ENCODE measurements around the gene APPBP2. TPM values are rescaled to one million over a fixed set of nuclear protein-coding genes. Genes with fewer than 3 reads are reported as not detected.
A peak's percentile ranks its signal among the peaks of the same experiment; 100 is the strongest.
"Not testable (repeated sequence)": the region's sequence is repeated elsewhere in the genome, so short reads cannot be mapped to it uniquely, and the experiment has no call there.

Gene APPBP2, protein sequence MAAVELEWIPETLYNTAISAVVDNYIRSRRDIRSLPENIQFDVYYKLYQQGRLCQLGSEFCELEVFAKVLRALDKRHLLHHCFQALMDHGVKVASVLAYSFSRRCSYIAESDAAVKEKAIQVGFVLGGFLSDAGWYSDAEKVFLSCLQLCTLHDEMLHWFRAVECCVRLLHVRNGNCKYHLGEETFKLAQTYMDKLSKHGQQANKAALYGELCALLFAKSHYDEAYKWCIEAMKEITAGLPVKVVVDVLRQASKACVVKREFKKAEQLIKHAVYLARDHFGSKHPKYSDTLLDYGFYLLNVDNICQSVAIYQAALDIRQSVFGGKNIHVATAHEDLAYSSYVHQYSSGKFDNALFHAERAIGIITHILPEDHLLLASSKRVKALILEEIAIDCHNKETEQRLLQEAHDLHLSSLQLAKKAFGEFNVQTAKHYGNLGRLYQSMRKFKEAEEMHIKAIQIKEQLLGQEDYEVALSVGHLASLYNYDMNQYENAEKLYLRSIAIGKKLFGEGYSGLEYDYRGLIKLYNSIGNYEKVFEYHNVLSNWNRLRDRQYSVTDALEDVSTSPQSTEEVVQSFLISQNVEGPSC
- 36.7 and 42.4 TPM in 2 replicates for total RNA-seq (2014; rRNA removed; shearing (Covaris generic))

DNA sequence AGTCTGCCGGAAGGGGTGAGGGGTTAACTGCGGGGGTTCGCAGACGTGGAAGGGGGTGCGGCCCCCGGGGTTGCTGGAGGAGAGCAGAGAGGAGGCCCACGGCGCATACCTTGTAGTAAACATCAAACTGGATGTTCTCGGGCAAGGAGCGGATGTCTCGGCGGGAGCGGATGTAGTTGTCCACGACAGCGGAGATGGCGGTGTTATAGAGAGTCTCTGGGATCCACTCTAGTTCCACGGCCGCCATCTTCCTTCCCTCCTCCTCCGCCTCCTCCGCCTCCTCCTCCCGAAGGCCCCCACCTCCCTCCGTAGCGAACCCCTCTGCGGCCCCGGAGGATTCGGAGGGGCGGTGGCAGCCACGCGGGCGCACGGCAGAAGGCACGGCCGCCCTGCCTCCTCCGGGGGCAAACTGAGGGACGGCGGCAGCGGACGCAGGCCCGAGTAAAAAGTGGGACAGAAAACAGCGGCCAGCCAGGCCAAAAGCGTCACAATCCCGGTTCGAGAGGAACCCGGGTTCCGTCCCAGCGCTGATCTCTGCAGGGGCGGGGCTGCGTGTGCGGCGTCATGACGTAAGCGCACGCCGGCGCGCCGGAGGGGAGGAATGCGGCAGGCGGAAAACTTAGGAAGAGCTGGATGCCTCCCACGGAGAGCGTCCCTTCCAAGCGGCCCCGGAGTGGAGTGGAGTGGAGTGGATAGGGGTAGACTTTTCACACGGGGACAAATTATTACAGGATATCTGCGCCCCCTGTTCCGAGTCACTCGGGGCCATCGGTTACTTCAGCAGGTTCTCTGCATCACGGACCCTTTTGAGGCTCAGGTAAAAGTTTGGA is at the start of gene APPBP2:
Gene APPBP2 (minus strand): TSS at position 558 of the 830 bp plus-strand sequence. CDS start 311 bp downstream, at position 247.
- peak; percentile 84 for DNase-seq (ENCODE audit: low spot score)

DNA sequence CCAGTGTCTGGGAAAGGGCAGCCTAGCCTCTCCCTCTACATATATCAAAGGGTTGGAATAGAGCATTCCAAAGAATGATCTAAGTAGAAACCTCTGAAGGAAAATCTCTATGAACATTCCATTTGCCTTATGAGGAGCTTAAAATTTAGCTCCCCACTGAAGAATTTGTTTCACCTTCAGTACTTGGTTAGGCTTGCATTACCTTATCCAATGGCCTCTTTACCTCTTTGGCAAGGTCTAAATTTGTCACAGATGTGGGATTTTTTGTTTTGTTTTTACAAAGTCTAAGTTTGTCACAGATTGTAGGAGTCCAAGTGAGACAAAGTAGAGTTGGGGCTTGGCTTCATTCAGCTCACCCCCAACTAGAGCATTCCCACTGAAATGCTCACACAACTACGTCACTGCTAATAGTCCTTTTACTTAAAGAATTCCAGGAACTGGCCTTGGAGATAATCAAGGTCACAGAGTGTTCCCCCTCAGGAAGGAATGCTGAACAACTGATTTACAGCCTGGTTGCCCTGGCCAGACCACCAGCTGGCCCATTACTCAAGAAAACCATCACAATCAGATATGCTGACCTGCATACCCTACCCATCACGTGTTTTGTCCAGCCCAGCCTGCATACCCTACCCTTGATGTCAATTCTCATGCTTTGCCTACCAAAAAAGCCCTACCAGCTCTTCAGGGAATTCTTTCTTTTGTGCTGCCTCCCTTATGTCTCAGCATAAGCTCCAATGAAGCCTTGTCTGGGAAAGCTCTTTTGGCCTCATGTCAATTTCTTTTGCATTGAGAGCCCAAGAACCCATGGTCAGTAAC is 47.4 kb upstream of the APPBP2 start:
- peak; percentile 91 for DNase-seq (ENCODE audit: low spot score)

DNA sequence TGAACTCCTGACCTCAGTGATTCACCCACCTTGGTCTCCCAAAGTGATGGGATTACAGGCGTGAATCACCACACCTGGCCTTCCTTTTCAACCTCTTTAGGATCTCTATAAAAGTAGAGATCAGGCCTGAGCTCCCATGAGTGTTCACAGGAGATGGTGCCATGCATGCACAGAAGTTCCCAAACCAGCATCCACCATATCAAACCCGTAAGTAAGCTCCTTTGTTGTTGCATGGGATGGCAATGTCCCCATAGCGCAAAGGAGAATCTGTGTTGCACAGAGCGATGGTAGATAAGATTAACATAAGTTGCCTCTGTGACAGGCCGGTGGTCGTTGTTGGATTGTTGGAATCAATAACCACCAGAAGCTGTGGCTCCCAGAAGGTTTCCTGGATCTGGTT is 39.2 kb upstream of the APPBP2 start:
- DNase-seq (ENCODE audit: low spot score): no peak

DNA sequence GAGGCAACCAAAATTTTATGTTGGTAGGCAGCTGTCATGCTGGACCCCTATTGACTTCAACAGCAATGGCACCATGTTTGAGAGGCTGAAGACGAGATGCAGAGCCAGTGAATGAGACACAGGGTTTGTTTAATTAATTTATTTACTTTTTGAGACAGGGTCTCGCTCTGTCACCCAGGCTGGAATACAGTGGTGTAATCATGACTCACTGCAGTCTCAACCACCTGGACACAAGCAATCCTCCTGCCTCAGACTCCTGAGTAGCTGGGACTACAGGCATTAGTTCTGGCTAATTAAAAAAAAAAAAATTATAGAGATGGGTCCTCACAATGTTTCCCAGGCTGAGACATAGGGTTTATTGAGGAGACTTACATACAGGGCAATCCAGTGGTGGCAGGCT is 37.7 kb upstream of the APPBP2 start:
- DNase-seq (ENCODE audit: low spot score): no peak

DNA sequence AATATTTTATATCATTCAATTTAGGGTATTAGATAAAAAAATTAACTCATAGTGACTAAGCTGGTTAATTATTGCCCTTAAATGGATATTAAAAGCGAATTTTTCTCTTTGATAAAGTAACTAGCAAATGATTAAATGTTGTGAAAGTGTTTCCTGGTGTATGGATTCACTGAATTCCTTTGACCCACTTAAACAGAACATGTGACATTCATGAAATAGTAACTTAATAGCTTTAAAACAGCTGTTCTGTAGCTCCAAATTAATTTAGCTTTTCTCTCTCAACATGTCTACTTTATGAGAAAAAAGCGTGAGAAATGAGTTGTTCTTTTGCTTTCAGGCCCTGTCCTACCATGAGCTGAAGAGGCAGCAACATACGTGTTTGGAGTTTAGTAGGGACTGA is 36.4 kb upstream of the APPBP2 start:
- DNase-seq (ENCODE audit: low spot score): no peak

DNA sequence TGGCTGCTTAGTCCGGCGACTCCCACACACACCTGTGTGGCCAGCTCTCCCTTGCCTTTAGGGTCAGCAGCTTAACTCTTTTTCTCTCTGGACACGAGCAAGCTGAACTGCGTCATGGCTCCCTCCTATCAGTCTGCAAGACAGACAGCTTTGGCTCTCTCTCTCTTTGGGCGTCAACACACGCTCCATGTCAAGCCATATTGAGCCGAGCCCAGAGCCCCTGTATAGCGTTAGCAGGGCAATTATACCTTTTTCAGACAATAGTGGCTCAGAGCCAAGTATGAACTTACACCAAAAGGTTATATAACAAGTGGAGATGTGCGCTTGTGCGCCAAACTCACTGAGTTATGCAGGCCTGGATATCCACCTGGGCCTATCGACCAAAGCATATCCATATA is 34.8 kb upstream of the APPBP2 start:
- DNase-seq (ENCODE audit: low spot score): no peak

DNA sequence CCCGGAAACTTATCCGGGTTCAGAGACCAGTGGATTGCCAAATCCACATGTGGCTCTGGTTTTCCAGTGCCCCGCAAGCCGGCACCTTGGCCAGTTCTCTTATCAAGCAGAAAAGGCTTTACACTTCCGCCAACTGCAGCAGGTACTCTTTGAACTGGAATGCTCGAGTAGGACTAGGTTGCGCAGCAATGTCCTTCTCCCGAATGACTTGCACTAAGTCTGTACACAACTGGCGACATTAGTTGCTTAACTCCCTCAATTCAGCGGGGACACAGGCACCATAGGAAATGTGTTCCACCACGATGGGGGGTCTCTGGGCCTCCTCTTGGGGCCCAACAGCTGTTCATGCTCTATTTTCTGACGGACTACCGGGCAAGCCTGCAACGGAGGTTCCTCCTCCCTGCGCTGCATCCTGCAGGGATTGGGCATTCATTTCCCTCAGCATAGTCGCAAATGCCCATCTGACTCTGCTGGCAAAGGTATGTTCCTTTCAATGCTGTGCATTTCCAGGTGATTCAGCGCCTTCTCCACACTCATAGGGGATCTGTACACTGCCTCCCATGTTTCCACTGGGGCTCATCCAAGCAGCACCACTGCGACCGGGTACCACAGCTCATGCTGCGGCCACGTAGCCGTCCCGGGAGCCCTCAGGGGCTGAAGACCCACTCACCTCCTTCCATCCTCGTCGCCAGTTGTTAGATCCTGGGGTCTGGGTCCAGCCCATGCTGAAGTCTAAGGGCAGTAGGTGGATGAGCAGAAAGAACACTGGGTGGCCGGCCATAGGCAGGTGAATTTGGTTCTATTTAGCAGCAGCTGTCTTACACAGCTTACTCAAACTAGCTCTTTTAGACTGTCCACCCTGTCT is 34.2 kb upstream of the APPBP2 start:
- DNase-seq (ENCODE audit: low spot score): no peak

DNA sequence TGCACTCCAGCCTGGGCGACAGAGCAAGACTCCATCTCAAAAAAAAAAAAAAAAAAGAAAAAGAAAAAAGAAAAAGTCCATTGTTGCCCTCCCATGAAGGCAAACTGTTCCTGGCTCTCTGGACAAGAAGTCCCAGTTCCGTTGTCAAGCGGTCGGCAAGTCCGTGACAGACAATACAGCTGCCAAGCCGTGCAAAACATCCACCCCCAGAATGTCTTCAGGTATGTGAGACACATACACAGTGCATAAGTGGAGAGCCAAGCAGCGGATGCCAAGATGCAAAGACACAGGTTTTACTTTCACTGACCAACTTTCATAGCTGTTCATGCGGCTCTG is 33.6 kb upstream of the APPBP2 start:
- no peak for DNase-seq (ENCODE audit: low spot score)

DNA sequence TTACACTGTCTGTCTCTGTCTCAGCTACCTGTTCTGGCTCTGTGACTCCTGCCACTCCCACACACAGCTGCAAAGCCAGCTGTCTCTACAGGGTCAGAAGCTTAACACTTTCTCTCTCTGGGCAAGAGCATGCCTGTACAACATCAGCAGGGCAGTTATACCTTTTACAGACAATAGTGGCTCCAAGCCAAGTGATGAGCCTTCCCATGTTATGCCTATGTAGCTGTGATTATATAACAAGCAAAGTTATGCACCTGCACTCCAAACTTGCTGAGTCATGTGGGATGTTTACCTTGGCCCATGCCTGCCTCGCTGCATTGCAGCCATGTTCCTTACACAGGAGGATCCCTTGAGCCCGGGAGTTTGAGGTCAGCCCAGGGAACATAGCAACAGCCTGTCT is 31.8 kb upstream of the APPBP2 start:
- DNase-seq (ENCODE audit: low spot score): no peak

DNA sequence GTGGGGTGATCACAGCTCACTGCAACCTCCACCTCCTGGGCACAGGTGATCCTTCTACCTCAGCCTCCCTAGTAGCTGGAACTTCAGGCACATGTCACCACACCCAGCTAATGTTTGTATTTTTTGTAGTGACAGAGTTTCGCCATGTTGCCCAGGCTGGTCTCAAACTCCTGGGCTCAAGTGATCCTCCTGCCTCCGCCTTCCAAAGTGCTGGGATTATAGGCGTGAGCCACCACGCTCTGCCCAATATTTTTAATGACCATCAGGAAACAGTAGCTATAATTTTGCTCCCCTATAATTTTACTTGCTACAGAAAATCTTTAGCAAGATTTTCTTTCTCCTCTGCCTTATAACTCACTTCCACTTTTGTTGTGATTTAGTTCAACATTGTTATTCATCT is 29.7 kb upstream of the APPBP2 start:
- no peak for DNase-seq (ENCODE audit: low spot score)

DNA sequence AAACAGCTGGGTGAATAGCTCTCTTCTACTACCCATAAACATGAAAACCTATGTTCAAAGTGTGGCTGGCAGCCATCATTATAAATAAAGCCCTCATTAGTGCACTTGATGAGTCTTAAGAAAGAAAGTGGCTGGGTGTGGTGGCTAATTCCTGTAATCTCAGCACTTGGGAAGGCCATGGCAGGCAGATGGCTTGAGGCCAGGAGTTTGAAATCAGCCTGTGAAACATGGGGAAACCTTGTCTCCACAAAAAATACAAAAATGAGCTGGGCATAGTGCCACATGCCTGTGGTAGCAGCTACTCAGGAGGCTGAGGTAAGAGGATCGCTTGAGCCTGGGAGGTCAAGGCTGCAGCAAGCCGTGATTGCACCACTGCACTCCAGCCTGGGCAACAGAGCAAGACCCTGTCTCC is 28.3 kb upstream of the APPBP2 start:
- peak; percentile 90 for DNase-seq (ENCODE audit: low spot score)

DNA sequence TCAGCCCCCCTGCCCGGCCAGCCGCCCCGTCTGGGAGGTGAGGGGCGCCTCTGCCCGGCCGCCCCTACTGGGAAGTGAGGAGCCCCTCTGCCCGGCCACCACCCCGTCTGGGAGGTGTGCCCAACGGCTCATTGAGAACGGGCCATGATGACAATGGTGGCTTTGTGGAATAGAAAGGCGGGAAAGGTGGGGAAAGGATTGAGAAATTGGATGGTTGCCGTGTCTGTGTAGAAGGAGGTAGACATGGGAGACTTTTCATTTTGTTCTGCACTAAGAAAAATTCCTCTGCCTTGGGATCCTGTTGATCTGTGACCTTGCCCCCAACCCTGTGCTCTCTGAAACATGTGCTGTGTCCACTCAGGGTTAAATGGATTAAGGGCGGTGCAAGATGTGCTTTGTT is 26.2 kb upstream of the APPBP2 start:
- DNase-seq (ENCODE audit: low spot score): not testable (repeated sequence)

DNA sequence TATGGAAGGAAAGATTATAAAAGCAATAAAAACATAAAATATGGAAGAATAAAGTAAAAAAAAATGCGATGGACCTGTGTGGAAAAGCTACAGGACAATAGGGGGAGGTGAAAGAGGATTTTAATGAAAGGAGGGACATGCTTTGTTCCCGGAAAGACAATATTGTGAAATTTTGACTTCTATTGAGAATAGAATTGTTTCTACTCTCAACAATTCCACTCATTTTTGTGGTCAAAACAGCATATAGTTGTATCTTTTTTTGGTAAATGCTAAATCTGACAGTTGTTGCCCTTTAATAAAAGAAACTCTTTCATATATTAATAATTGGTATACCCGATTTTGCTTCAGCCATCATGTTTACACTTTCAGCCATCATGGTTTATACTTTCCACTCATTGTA is 22.9 kb upstream of the APPBP2 start:
- no peak for DNase-seq (ENCODE audit: low spot score)

DNA sequence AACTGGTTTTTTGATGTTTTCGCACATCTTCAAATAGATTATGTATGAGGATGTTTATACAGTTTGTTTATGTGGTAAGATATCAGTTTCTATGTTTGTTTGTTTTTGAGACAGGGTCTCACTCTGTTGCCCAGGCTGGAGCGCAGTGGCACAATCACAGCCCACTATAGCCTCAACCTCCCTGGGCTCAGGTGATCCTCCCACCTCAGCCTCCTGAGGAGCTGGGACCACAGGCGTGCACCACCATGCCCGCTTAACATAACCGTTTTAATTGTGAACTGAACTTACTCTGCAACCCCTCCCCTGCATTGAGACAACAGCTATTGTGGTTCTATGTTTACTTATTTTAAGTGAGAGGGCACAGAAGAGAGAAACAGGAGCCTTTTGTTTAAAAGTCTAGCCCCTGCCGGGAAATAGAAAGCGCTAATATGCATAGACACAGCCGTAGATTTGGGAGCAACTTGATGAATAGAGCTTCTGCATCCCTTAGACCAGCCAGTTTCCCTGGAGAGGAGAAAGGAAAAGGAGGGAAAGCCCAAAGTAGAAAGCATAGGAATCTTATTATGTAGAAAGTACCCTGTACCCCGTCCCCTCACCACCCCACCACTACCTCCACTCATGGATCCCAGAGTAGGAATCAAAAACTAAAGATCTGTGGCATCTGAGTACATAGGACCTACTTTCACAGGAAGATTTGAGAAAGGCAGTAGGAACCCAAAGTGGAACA is 19.6 kb upstream of the APPBP2 start:
- DNase-seq (ENCODE audit: low spot score): no peak

DNA sequence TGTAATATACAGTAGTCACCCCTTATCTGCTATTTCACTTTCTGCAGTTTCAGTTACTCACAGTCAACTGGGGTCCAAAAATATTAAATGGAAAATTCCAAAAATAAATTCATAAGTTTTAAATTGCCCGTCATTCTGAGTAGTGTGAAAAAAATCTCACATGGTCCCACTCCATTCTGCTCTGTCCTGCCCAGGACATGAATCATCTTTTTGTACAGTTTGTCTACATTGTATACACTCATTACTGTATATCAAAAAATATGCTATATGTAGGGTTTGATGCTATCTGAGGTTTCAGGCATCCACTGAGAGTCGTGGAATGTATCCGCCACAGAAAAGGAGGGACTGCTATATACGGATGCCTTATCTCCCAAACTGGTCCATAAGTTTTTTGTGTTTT is 16.0 kb upstream of the APPBP2 start:
- DNase-seq (ENCODE audit: low spot score): no peak

DNA sequence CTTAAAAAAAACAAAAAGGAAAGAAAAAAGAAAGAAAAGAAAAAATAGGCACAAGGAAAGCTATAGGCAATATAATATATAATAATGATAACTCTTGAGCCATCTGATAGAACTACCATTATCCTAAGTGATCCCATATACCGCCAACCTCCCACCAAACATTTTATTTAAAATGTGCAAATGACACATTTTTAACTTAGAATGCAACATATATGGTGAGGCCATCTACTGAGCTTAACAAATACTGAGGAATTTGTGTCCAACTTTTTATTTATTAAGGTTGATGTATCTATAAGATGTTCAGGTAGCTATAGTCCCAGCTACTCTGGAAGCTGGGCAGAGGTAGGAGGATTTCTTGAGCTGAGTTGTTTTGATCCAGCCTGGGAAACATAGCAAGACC is 14.4 kb upstream of the APPBP2 start:
- DNase-seq (ENCODE audit: low spot score): no peak

DNA sequence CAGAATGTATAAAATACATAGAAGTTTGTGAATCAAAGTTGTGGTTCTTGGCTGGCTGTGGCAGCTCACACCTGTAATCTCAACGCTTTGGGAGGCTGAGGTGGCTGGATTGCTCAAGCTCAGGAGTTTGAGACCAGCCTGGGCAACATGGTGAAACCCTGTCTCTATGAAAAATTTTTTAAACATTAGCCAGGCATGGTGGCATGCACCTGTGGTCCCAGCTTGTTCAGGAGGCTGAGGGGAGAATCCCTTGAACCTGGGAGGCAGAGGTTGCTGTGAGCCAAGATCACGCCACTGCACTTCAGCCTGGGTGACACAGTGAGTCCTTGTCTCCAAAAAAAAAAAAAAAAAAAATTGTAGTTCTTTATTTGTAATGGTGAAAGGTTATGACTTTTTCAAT is 13.8 kb upstream of the APPBP2 start:
- no peak for DNase-seq (ENCODE audit: low spot score)

DNA sequence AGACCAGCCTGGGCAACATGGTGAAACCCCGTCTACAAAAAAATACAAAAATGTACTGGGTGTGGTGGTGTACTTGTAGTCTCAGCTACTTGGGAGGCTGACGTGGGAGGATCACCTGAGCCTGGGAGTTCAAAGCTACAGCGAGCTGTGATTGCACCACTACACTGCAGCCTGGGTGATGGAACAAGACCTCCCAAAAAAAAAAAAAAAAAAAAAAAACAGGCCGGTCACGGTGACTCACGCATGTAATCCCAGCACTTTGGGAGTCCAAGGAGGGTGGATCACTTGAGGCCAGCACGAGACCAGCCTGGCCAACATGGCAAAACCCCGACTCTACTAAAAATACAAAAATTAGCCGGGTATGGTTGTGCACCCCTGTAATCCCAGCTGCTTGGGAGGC is 12.7 kb upstream of the APPBP2 start:
- no peak for DNase-seq (ENCODE audit: low spot score)

DNA sequence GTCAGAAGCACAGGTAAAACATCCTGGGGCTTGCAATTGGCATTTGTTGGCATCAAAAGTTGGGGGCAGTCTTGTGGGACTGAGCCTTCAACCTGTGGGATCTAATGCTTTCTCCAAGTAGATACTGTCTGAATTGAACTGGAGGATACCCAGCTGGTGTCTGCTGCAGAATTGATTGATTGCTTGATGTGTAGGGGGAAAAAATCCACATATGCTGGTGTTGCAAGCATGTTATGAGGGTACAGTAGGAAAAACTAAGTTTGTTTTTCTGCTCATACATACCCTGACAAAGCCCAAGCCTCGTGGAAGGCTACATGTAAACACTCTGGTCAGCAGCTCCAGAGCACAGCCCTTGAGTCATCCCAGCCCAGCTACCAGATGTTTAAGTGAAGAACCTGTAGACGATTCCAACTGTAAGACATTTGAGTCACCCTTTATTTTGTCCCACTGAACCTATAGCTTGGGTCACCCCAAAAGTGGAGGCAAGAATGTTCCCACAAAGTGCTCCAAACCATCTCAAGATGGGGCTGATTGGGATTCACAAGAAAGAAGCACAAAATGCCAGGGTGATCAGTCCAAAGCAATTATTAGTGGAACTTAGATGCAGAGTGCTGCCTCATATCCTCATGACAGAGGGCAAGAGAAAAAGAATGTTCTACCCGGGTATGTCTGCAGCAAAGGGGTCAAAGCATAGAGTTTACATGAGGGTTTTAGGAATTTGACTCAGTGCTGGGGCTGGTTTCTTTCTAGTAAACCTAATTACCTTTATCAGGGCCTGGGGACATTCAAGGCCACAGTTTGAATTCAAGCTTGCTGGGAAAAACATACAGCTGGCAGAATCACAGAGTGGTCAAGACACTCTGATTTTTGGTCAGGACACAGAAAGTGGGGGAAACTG is 9.6 kb upstream of the APPBP2 start:
- no peak for DNase-seq (ENCODE audit: low spot score)

Measured in A172 (cell line).